GM18870 (cell line): Measurements from ENCODE around the gene CSAD.

ENCODE experiments used
- ATAC-seq: cut with Tn5 transposase; IDR thresholded peaks from one replicate; pipeline ENCODE4 v1.9.1; 2021; ENCODE audit warnings: moderate library complexity; ENCODE audit not compliant: unreplicated experiment

CSAD gene

GRCh38 chr12:53180220-53180930 lies at the start of gene CSAD, which contains the start of gene ZNF740:
TSS of gene CSAD (minus strand) at chr12:53180925. CDS start at chr12:53173470, 7,455 bp downstream.
TSS of gene ZNF740 (plus strand) at chr12:53180722. CDS start at chr12:53181984, 1,262 bp downstream.
- no peak for ATAC-seq

- ATAC-seq: no peak
Observed at GRCh38 chr12:53230108-53230845, 49.6 kb upstream of the CSAD start.

GRCh38 chr12:53229454-53229853 lies 48.7 kb upstream of the CSAD start:
- no peak for ATAC-seq

- no peak for ATAC-seq
Observed at GRCh38 chr12:53227836-53228235, 47.1 kb upstream of the CSAD start.

- no peak for ATAC-seq
Observed at GRCh38 chr12:53227341-53227740, 46.6 kb upstream of the CSAD start.

GRCh38 chr12:53226815-53227214 lies 46.1 kb upstream of the CSAD start:
- ATAC-seq: no peak

- no peak for ATAC-seq
Observed at GRCh38 chr12:53225635-53226424, 45.1 kb upstream of the CSAD start.

GRCh38 chr12:53224897-53225634 lies 44.3 kb upstream of the CSAD start:
- no peak for ATAC-seq

GRCh38 chr12:53224061-53224896 lies 43.6 kb upstream of the CSAD start:
- ATAC-seq: no peak

GRCh38 chr12:53223389-53224060 lies 42.8 kb upstream of the CSAD start:
- ATAC-seq: no peak

- no peak for ATAC-seq
Observed at GRCh38 chr12:53222806-53223261, 42.1 kb upstream of the CSAD start.

GRCh38 chr12:53222170-53222721 lies 41.5 kb upstream of the CSAD start:
- ATAC-seq: no peak

GRCh38 chr12:53221203-53222080 lies 40.7 kb upstream of the CSAD start:
- no peak for ATAC-seq

GRCh38 chr12:53220694-53221202 lies 40.0 kb upstream of the CSAD start:
- no peak for ATAC-seq

- ATAC-seq: no peak
Observed at GRCh38 chr12:53219956-53220693, 39.4 kb upstream of the CSAD start.

GRCh38 chr12:53219292-53219955 lies 38.7 kb upstream of the CSAD start:
- ATAC-seq: no peak
